ENCODE data around the gene RFC1.
"Not testable (repeated sequence)": the region's sequence is repeated elsewhere in the genome, so short reads cannot be mapped to it uniquely, and the experiment has no call there.

RFC1 gene

GRCh38 chr4:39365360-39365759 lies 802 bp downstream of the RFC1 start:
- peaks cover 45% of the 10 kb centered on the region for H3K4me1 Mint-ChIP-seq
- H3K27me3 Mint-ChIP-seq: no peaks in the 10 kb centered on the region
- ATAC-seq (peak; percentile 19), DNase-seq (no peak)
- H3K27ac Mint-ChIP-seq: peak overlapping the region; percentile 97
- peak overlapping the region; percentile 95 to 98 for H3K4me3 Mint-ChIP-seq
- H3K9me3 Mint-ChIP-seq: peaks cover 4 to 5% of the 10 kb centered on the region in 2 donors

DNA sequence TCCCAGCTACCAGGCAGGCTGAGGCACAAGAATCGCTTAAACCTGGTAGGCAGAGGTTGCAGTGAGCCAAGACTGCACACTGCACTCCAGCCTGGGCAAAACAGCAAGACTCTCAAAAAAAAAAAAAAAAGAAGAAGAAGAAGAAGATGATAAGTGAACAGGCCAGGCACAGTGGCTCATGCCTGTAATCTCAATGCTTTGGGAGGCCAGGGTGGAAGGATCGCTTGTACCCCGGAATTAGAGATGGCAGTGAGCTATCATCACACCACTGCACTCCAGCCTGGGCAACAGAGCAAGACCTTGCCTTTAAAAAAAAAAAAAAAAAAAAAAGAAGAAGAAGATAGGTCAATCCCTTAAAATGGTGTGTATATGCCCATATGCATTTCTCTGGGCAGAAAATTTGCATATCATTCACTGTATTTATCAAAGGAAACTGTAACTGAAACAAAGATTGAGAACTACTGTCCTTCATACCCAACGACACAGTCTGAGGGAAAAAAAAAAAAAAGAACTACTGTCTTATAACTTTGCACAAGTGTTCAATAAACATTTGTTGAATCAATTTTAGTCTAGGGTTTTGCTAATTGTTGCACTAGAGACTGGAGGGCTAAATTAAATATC lies 2.3 kb downstream of the RFC1 start:
- DNase-seq (no peak), ATAC-seq (peak; percentile 61)
- Mint-ChIP-seq H3K27ac (peak overlapping the region; percentile 60 to 96), H3K27me3 (no peaks in the 10 kb centered on the region), H3K9me3 (no peaks in the 10 kb centered on the region), H3K4me1 (peaks cover 50% of the 10 kb centered on the region), H3K4me3 (peak overlapping the region; percentile 79 to 95)

- Mint-ChIP-seq H3K27ac (no peak overlapping the region), H3K4me1 (peaks cover 56% of the 10 kb centered on the region), H3K27me3 (no peaks in the 10 kb centered on the region), H3K4me3 (peak overlapping the region; percentile 45 to 49), H3K9me3 (no peaks in the 10 kb centered on the region)
- no peak for DNase-seq
- ATAC-seq: no peak
These were observed 3.3 kb downstream of the RFC1 start for GRCh38 chr4:39362827-39363226.

DNA sequence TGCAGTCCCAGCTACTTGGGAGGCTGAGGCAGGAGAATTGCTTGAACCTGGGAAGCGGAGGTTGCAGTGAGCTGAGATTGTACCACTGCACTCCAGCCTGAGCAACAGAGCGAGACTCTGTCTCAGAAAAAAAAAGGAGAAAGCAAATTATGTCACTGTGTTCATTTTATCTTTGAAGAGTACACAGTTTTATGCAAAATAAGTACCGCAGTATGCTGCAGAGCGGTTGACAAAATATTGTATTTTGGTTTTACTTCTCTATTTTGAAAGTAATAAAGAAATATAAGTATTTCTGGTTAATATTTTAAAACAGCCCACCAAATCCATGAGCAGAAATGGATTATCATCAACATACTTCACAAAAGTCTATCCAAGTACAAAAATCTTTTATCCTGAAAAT lies 5.6 kb downstream of the RFC1 start:
- not testable (repeated sequence) for H3K27ac Mint-ChIP-seq, H3K9me3 Mint-ChIP-seq, ATAC-seq, H3K4me3 Mint-ChIP-seq, DNase-seq, H3K27me3 Mint-ChIP-seq
- peaks cover 62% of the 10 kb centered on the region for H3K4me1 Mint-ChIP-seq

DNA sequence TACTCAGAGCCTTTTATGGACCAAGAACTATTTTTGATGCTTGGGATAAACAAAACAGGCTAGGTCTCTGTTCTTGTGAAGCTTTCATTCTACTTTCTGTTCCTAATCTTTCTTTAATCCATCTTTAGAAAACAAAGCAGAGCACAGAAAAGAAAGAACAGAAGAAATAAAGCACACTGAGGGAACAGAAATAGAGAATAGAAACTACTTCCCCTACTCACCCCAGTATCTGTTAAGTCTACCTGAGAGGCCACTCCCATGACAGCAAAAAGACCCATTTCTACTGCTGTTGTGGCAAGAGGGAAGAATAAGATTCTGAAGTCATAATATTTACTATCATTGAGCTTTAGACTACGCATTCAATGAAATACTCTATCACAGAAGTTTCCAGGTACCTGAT lies 9.2 kb downstream of the RFC1 start:
- Mint-ChIP-seq H3K4me3 (peak overlapping the region; percentile 50 to 54), H3K4me1 (peaks cover 69% of the 10 kb centered on the region), H3K27ac (peak overlapping the region in 1 of 2 donors; percentile 57), H3K27me3 (no peaks in the 10 kb centered on the region), H3K9me3 (no peaks in the 10 kb centered on the region)
- no peak for DNase-seq
- ATAC-seq: no peak

GRCh38 chr4:39354254-39354552 lies 12.0 kb downstream of the RFC1 start:
- peaks cover 0 to 7% of the 10 kb centered on the region in 2 donors for H3K9me3 Mint-ChIP-seq
- H3K4me3 Mint-ChIP-seq: peak overlapping the region; percentile 66 to 68
- peaks cover 79% of the 10 kb centered on the region for H3K4me1 Mint-ChIP-seq
- DNase-seq: no peak
- no peak for ATAC-seq
- peak overlapping the region; percentile 99 to 100 for H3K27ac Mint-ChIP-seq
- H3K27me3 Mint-ChIP-seq: no peaks in the 10 kb centered on the region

DNA sequence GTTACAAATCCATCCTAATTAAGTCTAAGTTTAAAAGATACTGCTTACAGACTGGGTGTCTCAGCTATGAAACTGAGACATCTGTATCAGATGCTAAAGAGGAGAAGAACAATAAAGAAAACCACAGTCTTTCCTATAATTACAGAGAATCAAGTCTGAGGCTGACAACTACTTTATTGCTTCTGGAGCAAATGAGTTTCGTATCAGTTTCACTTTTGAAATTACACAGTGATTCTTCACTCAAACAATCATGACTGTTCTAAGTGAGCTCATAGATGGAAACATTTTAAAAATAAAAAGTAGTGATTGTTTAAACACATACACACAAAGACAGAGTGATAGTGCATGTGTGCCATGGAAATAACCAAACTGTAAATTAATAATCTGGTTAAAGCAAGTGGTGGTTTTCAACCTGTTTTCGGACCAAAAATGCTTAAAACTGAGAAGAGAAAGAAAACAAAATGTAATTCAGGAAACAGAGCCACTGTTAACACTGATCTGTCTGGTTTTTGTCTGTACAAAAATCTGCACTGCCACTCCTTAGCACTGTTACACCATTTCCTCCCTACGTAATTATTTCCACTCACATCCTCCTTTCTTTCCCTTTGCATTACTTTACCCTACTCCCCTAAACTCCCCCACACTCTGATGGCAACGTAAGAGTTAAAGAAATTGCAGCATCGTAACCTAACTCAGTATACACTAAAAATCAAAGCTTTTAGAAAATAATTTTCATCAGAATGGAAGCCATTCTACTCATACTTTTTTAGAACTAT lies 12.5 kb downstream of the RFC1 start:
- H3K4me1 Mint-ChIP-seq: peaks cover 79% of the 10 kb centered on the region
- H3K27ac Mint-ChIP-seq: peak overlapping the region; percentile 99 to 100
- H3K27me3 Mint-ChIP-seq: no peaks in the 10 kb centered on the region
- ATAC-seq (peak; percentile 94), DNase-seq (peak; percentile 42 to 48)
- H3K9me3 Mint-ChIP-seq: peaks cover 0 to 7% of the 10 kb centered on the region in 2 donors
- peak overlapping the region; percentile 66 to 68 for H3K4me3 Mint-ChIP-seq

GRCh38 chr4:39353149-39353477 lies 13.0 kb downstream of the RFC1 start:
- H3K9me3 Mint-ChIP-seq, H3K27me3 Mint-ChIP-seq, ATAC-seq: not testable (repeated sequence)
- Mint-ChIP-seq H3K4me1 (peaks cover 81% of the 10 kb centered on the region), H3K4me3 (peak overlapping the region; percentile 66 to 68), H3K27ac (peak overlapping the region; percentile 99 to 100)
- peak; percentile 25 to 31 for DNase-seq

DNA sequence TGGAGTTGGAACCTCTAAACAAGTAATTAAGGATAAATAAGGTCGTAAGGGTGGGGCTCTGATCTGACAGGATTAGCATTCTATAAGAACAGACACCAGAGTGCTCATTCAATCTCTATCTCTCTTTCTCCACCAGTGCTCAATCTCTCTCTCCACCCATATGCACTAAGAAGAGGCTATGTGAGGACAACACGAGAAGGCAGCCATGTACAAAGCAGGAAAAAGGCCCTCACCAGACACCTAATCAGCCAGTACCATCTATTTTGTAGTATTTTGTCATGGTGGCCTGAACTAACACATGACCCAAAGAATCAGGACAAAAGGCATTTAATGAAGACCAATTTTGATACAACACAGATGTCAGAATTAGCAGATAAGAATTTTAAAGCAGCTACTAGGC lies 16.8 kb downstream of the RFC1 start:
- ATAC-seq (no peak), DNase-seq (no peak)
- peaks cover 74% of the 10 kb centered on the region for H3K4me1 Mint-ChIP-seq
- no peaks in the 10 kb centered on the region for H3K27me3 Mint-ChIP-seq
- peak overlapping the region; percentile 21 to 57 for H3K27ac Mint-ChIP-seq
- peaks cover 0 to 7% of the 10 kb centered on the region in 2 donors for H3K9me3 Mint-ChIP-seq
- peak overlapping the region; percentile 46 to 66 for H3K4me3 Mint-ChIP-seq

DNA sequence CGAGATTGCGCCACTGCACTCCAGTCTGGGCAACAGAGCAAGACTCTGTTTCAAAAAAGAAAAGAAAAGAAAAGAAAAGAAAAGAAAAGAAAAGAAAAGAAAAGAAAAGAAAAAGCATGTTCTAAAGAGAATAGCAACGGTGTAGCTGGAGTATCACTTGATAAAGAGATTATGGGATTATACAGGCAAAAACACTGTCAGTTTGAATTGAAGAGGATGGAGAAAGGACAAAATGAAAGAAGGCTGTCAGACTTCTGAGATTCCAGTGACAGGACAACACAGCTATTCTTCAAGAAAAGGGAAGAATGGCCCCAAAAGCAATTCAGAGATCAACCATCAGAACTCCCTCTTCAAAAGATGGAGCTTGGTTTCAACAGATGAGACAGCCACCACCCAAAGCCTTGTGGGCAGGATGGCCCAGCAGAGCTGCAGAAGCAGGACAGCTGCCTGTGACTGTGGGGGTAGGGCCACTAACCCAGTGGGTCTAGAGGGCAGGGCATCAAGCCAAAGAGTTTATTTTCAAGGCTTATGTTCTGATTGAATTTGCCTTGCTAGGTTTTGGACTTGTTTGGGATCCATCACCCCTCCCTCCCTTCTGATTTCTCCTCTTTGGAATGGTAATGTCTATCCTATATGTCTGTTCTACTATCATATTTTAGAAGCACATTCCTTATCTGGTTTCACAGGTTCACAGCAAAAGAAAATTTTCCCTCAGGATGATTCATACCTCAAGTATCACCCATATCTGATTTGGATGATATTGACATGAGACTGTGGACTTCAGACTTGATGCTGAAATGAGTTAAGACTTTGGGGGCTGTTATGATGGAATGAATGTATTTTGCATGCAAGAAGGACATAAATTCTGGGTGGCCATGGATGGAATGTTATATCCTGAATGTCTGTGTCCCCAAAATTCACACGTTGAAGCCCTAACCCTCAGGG lies 17.5 kb downstream of the RFC1 start:
- Mint-ChIP-seq H3K4me1 (peaks cover 73% of the 10 kb centered on the region), H3K27ac (peak overlapping the region in 1 of 2 donors; percentile 70), H3K9me3 (peaks cover 0 to 7% of the 10 kb centered on the region in 2 donors), H3K4me3 (peak overlapping the region; percentile 46 to 66), H3K27me3 (no peaks in the 10 kb centered on the region)
- ATAC-seq (peak; percentile 64), DNase-seq (peak; percentile 12 to 47)

- no peak overlapping the region for H3K4me3 Mint-ChIP-seq
- H3K27ac Mint-ChIP-seq: no peak overlapping the region
- H3K9me3 Mint-ChIP-seq: peaks cover 0 to 7% of the 10 kb centered on the region in 2 donors
- H3K4me1 Mint-ChIP-seq: peaks cover 71% of the 10 kb centered on the region
- no peak for ATAC-seq
- no peaks in the 10 kb centered on the region for H3K27me3 Mint-ChIP-seq
- DNase-seq: no peak
These were observed 19.2 kb downstream of the RFC1 start for GRCh38 chr4:39346856-39347519.

DNA sequence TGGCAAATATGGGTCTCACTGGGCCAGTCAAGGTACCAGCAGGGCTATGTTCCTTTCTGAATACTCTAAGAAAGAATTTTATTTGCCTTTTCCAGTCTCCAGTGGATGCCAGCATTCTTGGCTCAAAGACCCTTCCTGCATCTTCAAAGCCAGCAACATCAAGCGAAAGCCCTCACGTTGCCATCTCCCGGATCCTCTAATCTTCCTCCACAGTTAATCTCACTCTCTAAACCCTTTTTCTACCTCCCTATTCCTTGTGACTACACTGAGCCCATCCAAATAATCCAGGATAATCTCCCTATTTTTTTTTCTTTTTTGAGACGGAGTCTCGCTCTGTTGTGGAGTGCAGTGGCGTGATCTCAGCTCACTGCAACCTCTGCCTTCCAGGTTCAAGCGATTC lies 23.4 kb downstream of the RFC1 start:
- Mint-ChIP-seq H3K27ac (no peak overlapping the region), H3K4me3 (no peak overlapping the region), H3K4me1 (peaks cover 64% of the 10 kb centered on the region), H3K9me3 (no peaks in the 10 kb centered on the region), H3K27me3 (no peaks in the 10 kb centered on the region)
- ATAC-seq: no peak
- DNase-seq: no peak

- Mint-ChIP-seq H3K4me3 (no peak overlapping the region), H3K9me3 (no peaks in the 10 kb centered on the region), H3K27ac (no peak overlapping the region), H3K4me1 (peaks cover 62% of the 10 kb centered on the region), H3K27me3 (no peaks in the 10 kb centered on the region)
- ATAC-seq (no peak), DNase-seq (no peak)
These were observed 25.0 kb downstream of the RFC1 start for GRCh38 chr4:39341075-39341725.

DNA sequence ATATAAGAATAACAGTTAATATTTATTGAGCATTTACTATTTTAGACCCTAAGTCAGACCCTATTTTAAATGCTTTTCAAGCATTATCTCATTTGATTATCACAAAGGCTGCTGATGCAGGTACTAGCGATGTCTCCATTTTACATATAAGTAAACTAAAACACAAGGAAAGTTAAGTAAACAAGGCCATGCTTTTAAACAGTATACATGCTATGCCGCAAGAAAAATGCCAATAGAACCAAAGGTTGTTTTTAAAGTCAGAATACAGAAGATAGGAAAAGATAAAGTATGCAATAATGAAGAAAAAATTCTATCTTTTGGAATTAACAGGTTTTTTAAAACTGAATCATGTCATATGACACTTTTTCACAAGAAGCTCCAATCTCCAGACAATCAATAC lies 26.2 kb downstream of the RFC1 start:
- no peaks in the 10 kb centered on the region for H3K9me3 Mint-ChIP-seq
- no peak for ATAC-seq
- peaks cover 68% of the 10 kb centered on the region for H3K4me1 Mint-ChIP-seq
- H3K4me3 Mint-ChIP-seq: no peak overlapping the region
- H3K27me3 Mint-ChIP-seq: no peaks in the 10 kb centered on the region
- H3K27ac Mint-ChIP-seq: no peak overlapping the region
- DNase-seq: no peak

DNA sequence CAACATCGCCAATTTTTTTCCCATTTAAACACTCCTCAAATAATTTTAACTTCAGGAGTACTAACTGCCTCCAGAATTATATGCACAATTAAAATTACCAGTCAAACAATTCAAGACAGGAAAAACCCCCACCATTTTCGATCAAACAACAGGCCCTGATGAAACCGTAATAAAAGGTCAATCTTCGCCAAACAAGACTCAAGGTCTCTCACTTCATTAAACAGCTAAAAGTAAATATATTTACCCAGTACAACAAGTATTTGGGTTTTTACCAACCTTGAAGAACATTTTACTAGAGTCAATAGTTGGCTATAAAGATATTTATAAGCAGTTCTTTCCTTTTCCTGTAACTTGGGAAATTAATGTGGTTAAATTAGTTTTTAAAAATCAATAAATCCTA lies 28.3 kb downstream of the RFC1 start:
- no peak for ATAC-seq
- Mint-ChIP-seq H3K4me3 (no peak overlapping the region), H3K27me3 (no peaks in the 10 kb centered on the region), H3K27ac (no peak overlapping the region), H3K4me1 (peaks cover 56% of the 10 kb centered on the region), H3K9me3 (no peaks in the 10 kb centered on the region)
- no peak for DNase-seq

Measured in stimulated activated naive CD8-positive, alpha-beta T cell treated with anti-CD3 and anti-CD28 coated beads, Interleukin-15, amount 100 ng/mL, for 72 hours (primary cell).